GM23248 (cell line): ENCODE measurements around the gene TXNDC8. TPM values are rescaled to one million over a fixed set of nuclear protein-coding genes. Genes with fewer than 3 reads are reported as not detected.

Source experiments
- DNase-seq: peaks from one replicate; pipeline ENCODE4 v3.0.0-alpha.2; 2015
- H2AFZ ChIP-seq: fragments of 200-600 bp; sonication (generic); 2 replicates; pipeline ENCODE4 v1.6.1; 2016; ENCODE audit warnings: antibody characterized with exemption
- H3F3A ChIP-seq: fragments of 200-600 bp; sonication (generic); 2 replicates; pipeline ENCODE4 v1.6.1; 2016; ENCODE audit warnings: mild to moderate bottlenecking, antibody characterized with exemption, mixed run types; ENCODE audit not compliant: insufficient read depth
- H3K27ac ChIP-seq: fragments of 200-600 bp; sonication (generic); 2 replicates; pipeline ENCODE4 v1.5.1; 2016; ENCODE audit warnings: mild to moderate bottlenecking
- H3K27me3 ChIP-seq: fragments of 200-600 bp; sonication (generic); replicated peaks from 2 replicates; pipeline ENCODE4 v1.6.1; 2016; ENCODE audit warnings: mild to moderate bottlenecking; ENCODE audit not compliant: insufficient read depth
- H3K36me3 ChIP-seq: fragments of 200-600 bp; sonication (generic); 2 replicates; pipeline ENCODE4 v1.6.1; 2016; ENCODE audit warnings: low read depth, mild to moderate bottlenecking
- H3K4me1 ChIP-seq: fragments of 200-600 bp; sonication (generic); 2 replicates; pipeline ENCODE4 v1.6.1; 2016; ENCODE audit warnings: mild to moderate bottlenecking; ENCODE audit not compliant: insufficient read depth
- H3K4me2 ChIP-seq: fragments of 200-600 bp; sonication (generic); one replicate; pipeline ENCODE4 v1.6.1; 2016; ENCODE audit warnings: mild to moderate bottlenecking; ENCODE audit not compliant: unreplicated experiment
- H3K4me3 ChIP-seq: fragments of 200-600 bp; sonication (generic); 2 replicates; pipeline ENCODE4 v1.5.1; 2016; ENCODE audit warnings: mild to moderate bottlenecking
- H3K79me2 ChIP-seq: fragments of 200-600 bp; sonication (generic); 2 replicates; pipeline ENCODE4 v1.6.1; 2016; ENCODE audit warnings: mild to moderate bottlenecking; ENCODE audit not compliant: insufficient read depth
- H3K9ac ChIP-seq: fragments of 200-600 bp; sonication (generic); 2 replicates; pipeline ENCODE4 v1.6.1; 2016; ENCODE audit warnings: mild to moderate bottlenecking
- H3K9me2 ChIP-seq: fragments of 200-600 bp; sonication (generic); 2 replicates; pipeline ENCODE4 v1.6.1; 2016; ENCODE audit warnings: mixed run types, mild to moderate bottlenecking, moderate library complexity; ENCODE audit not compliant: insufficient read depth
- H3K9me3 ChIP-seq: fragments of 200-600 bp; sonication (generic); one replicate; pipeline ENCODE4 v1.6.1; 2017; ENCODE audit warnings: low read depth
- H4K20me1 ChIP-seq: fragments of 200-600 bp; sonication (generic); 2 replicates; pipeline ENCODE4 v1.6.0; 2016; ENCODE audit not compliant: insufficient read depth
- EZH2 ChIP-seq: fragments of 200-600 bp; sonication (generic); IDR thresholded peaks from 2 replicates; pipeline ENCODE4 v1.6.1; 2018; ENCODE audit warnings: antibody characterized with exemption, mild to moderate bottlenecking; ENCODE audit not compliant: insufficient read depth, poor library complexity, severe bottlenecking
- EZH2phosphoT487 ChIP-seq: fragments of 200-600 bp; sonication (generic); IDR thresholded peaks from 2 replicates; pipeline ENCODE4 v1.6.1; 2018; ENCODE audit warnings: antibody characterized with exemption, moderate library complexity, mild to moderate bottlenecking, low read depth; ENCODE audit not compliant: insufficient read depth
- WGBS, 2 experiments: methylation state at CpG; one replicate each; pipeline ENCODE4 v1.1.6; 2015 to 2017; ENCODE audit warnings: low lambda C conversion rate in 2 of 2, low coverage in 1 of 2; ENCODE audit errors: missing lambda C conversion rate in 2 of 2; 5-methylcytosine and 5-hydroxymethylcytosine counted together
- in situ Hi-C: fragments of 300-500 bp; cut with MboI; formaldehyde crosslinking; loops from 2 replicates; pipeline ENCODE4 v1.15.0; 2020
- polyA plus RNA-seq: library from polyadenylated mRNA; unstranded; fragments of >200 nt; fragmentation: Nextera tagmentation; extraction: Ambion mirVana; gene quantifications from 2 replicates; pipeline ENCODE4 v1.2.1, GENCODE V29; 2016
- total RNA-seq: library from RNA; depleted of rRNA; stranded (reverse); fragments of >200 nt; shearing (Covaris generic); gene quantifications from 2 replicates; pipeline ENCODE4 v1.2.3, GENCODE V29; 2014

The TXNDC8 gene
- total and polyA plus RNA-seq, 2 experiments from 2014 or later = not detected

DNA sequence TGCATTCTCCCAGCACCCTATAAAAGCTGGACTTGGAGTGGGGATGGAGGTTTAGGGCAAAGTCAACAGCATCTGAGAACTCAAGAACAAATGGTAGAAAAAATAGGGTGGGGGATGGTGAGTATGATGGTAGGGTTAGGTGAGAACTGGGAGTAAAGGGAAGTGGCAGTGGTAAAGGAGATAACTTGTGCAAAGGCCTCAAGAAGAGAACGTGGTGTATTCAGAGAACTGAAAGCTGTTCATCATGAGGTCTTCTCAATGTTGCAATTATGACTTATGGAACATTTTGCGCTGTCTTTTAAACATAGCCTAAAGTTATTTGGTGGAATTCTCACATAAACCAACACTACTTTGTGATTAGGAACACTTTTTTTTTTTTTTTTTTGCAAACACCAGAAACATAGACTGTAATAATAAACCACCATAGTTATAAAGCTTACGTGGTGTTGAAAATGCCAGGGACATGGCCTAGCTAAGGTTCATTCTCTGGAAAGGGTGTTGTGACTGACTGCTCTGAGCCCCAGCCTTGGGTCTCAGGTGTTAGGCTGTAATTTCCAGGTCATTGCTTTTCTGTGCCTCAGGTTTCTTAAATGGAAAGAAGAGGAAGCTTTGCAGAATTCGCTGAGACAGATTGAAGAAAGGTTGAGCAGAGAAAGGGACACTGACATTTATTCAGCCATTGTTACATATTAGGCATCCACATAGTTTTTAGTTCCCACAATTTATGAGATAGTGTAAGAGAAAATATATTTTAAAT, 19.2 kb upstream of the TXNDC8 start:
- peaks cover 3% of the 10 kb centered on the region for H3K4me1 ChIP-seq
- H4K20me1 ChIP-seq = no peaks in the 10 kb centered on the region
- H3K9me3 ChIP-seq = no peaks in the 10 kb centered on the region
- no peak for TF ChIP-seq EZH2phosphoT487
- no peak for TF ChIP-seq EZH2
- peaks cover 5% of the 10 kb centered on the region for H3F3A ChIP-seq
- H3K4me3 ChIP-seq = no peak overlapping the region
- H3K36me3 ChIP-seq = no peaks in the 10 kb centered on the region
- no peak overlapping the region for H3K4me2 ChIP-seq
- no peak overlapping the region for H2AFZ ChIP-seq
- in situ Hi-C loops = no loop called here
- no peak overlapping the region for H3K27ac ChIP-seq
- DNase-seq = no peak
- no peaks in the 10 kb centered on the region for H3K9me2 ChIP-seq
- H3K27me3 ChIP-seq = no peaks in the 10 kb centered on the region
- no peak overlapping the region for H3K9ac ChIP-seq
- 77% methylated on average over 4 of the region's 4 CpGs for WGBS, 2 experiments
- H3K79me2 ChIP-seq = no peaks in the 10 kb centered on the region

DNA sequence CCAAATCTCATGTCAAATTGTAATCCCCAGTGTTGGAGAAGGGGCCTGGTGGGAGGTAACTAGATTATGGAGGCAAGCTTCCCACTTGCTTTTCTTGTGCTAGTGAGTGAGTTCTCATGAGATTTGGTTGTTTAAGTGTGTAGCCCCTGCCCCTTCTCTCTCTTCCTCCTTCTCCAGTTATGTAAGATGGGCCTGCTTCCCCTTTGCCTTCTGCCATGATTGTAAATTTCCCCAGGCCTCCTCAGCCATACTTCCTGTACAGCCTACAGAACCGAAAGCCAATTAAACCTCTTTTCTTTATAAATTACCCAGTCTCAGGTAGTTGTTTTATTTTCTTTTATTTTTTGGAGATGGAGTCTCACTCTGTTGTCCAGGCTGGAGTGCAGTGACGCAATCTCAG, 18.2 kb upstream of the TXNDC8 start:
- DNase-seq = no peak
- no peak overlapping the region for H3K4me2 ChIP-seq
- H3K4me1 ChIP-seq = peaks cover 11% of the 10 kb centered on the region
- no peaks in the 10 kb centered on the region for H4K20me1 ChIP-seq
- H2AFZ ChIP-seq = no peak overlapping the region
- no peak overlapping the region for H3K4me3 ChIP-seq
- H3K27ac ChIP-seq = no peak overlapping the region
- in situ Hi-C loops = no loop called here
- TF ChIP-seq EZH2 = no peak
- no peak for TF ChIP-seq EZH2phosphoT487
- H3K9me2 ChIP-seq = no peaks in the 10 kb centered on the region
- 97 to 98% methylated on average over 2 of the region's 2 CpGs for WGBS, 2 experiments
- H3K9ac ChIP-seq = no peak overlapping the region
- H3K79me2 ChIP-seq = no peaks in the 10 kb centered on the region
- no peaks in the 10 kb centered on the region for H3K36me3 ChIP-seq
- H3F3A ChIP-seq = peaks cover 14% of the 10 kb centered on the region
- H3K27me3 ChIP-seq = no peaks in the 10 kb centered on the region
- H3K9me3 ChIP-seq = no peaks in the 10 kb centered on the region

DNA sequence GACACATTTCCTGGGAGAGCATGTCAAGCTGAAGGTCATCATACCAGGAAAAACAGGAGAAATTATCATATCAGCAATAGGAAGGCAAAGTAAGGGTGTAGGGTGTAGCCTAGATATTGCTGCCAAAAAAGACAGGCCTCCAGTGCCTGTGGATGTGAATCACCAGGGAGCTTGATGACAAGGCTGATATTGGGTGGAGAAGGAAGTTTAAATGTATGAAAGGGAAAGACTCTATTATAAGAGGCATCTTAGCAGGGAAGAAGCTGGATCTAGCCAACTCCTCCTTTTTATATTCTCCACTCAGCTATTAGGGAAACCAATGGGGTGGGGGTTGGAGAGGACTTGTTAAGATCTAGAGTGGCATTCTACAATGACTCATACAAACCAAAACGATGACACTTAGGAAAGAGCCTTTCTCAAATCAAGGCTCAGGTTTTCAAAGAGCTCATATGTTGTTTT, 13.4 kb upstream of the TXNDC8 start:
- 0% methylated on average over 1 of the region's 1 CpG for WGBS, 2 experiments
- peak overlapping the region; percentile 13 for H2AFZ ChIP-seq
- H3K36me3 ChIP-seq = no peaks in the 10 kb centered on the region
- H3K9me2 ChIP-seq = no peaks in the 10 kb centered on the region
- DNase-seq = peak; percentile 91
- TF ChIP-seq EZH2 (no peak), EZH2phosphoT487 (0 out of 2 replicates have a peak, but pooled peaks have one; percentile 34)
- no peaks in the 10 kb centered on the region for H4K20me1 ChIP-seq
- H3K9ac ChIP-seq = peak overlapping the region; percentile 28
- H3K27me3 ChIP-seq = no peaks in the 10 kb centered on the region
- H3K79me2 ChIP-seq = no peaks in the 10 kb centered on the region
- H3K9me3 ChIP-seq = no peaks in the 10 kb centered on the region
- peaks cover 24% of the 10 kb centered on the region for H3F3A ChIP-seq
- H3K27ac ChIP-seq = peak overlapping the region; percentile 72
- peak overlapping the region; percentile 14; the same call in 1 of the 2 replicates for H3K4me3 ChIP-seq
- peaks cover 25% of the 10 kb centered on the region for H3K4me1 ChIP-seq
- H3K4me2 ChIP-seq = peak overlapping the region; percentile 33
- in situ Hi-C loops = no loop called here

DNA sequence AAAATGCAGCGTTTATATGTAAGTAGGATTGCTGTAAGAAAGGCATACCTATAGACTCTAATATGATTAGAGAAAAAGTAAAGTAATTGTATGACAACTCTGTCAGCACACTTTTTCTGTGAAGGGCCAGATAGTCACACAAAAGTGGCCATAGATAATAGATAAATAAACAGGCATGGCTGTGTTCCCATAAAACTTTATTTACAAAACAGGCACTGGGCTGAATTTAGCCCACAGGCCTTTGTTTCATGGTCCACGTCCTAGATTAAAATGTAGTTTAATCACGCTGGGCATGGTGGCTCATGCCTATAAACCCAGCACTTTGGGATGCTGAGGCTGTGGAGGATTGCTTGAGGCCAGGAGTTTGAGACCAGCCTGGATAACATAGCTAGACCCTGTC, 8.7 kb upstream of the TXNDC8 start:
- Histone ChIP-seq H3K27ac (no peak overlapping the region), H3K4me2 (no peak overlapping the region), H3F3A (peaks cover 14% of the 10 kb centered on the region), H4K20me1 (no peaks in the 10 kb centered on the region), H2AFZ (no peak overlapping the region), H3K79me2 (no peaks in the 10 kb centered on the region), H3K4me1 (peaks cover 17% of the 10 kb centered on the region), H3K9ac (no peak overlapping the region), H3K36me3 (no peaks in the 10 kb centered on the region), H3K9me2 (no peaks in the 10 kb centered on the region), H3K27me3 (no peaks in the 10 kb centered on the region), H3K9me3 (no peaks in the 10 kb centered on the region), H3K4me3 (no peak overlapping the region)
- WGBS, 2 experiments = 28 to 32% methylated on average over 3 of the region's 3 CpGs
- in situ Hi-C loops = no loop called here
- no peak for DNase-seq
- no peak for TF ChIP-seq EZH2
- TF ChIP-seq EZH2phosphoT487 = no peak
